Measurements from ENCODE around the gene YY1.
A peak's percentile ranks its signal among the peaks of the same experiment; 100 is the strongest.

The YY1 gene

DNA sequence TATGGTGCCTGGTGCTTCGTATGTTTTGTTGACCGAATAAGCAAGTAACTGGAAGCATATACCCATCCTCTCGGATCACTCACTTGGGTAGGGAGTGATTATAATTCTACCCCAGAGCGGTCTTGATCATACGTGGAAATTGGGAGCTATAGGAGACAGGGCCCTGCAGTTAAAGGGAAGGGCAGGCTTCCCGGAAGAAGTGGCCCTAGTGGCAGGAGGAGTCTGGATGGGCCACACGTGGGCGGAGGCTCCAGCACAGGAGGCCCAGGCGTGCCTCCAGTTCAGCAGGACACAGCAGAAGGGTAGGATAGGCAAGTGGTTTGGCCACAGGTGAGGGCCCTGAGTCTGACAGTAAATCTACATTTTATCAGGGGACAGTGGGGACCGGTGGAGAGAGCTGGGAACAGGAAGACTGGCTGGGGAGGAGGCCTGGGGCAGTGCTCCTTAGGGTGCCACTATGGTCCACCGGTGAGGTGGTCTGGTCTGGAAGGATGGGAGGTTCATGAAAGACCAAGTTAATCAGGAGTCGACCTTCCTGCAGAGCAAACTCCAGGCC lies 23.5 kb upstream of the YY1 start:
- no peak for DNase-seq (ENCODE audit: low read depth)
- no peak overlapping the region for H3K4me3 ChIP-seq (ENCODE audit: low read length)
- TF ChIP-seq, protein P1, sequence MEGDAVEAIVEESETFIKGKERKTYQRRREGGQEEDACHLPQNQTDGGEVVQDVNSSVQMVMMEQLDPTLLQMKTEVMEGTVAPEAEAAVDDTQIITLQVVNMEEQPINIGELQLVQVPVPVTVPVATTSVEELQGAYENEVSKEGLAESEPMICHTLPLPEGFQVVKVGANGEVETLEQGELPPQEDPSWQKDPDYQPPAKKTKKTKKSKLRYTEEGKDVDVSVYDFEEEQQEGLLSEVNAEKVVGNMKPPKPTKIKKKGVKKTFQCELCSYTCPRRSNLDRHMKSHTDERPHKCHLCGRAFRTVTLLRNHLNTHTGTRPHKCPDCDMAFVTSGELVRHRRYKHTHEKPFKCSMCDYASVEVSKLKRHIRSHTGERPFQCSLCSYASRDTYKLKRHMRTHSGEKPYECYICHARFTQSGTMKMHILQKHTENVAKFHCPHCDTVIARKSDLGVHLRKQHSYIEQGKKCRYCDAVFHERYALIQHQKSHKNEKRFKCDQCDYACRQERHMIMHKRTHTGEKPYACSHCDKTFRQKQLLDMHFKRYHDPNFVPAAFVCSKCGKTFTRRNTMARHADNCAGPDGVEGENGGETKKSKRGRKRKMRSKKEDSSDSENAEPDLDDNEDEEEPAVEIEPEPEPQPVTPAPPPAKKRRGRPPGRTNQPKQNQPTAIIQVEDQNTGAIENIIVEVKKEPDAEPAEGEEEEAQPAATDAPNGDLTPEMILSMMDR (IDR thresholded peaks at IDR 0.05; ENCODE audit: insufficient read depth, low read depth, low read length, missing control alignments) = no peak

DNA sequence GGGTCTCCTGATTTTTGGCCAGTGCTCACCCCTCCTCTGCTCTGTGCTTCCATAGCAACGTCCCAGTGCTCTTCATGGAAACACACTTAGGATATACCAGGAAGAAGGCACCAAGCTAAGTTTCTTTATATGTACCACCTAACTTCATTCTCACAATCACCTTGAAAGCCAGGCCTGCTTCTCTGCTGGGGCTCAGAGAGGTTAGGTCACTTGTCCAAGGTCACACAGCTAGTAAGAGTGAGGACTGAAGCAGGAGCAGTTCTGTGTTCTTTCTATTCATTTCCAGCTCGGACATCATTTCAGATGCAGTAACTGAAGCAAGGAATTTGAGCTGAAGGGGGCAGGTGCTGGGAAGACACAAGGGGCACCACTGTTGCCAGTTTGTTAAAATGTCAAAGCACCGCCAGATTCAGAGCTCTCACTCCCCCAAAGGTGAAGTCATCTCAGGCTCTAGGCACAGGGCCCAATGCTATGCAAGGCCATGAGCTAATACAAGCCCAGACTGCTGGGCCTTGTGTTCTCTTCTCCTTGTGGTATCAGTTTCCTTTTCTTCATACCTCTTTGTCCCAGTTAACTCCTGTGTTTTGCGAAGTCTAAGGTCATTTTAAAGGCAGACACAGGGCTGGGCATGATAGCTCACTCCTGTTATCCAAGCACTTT lies 19.7 kb upstream of the YY1 start:
- DNase-seq (ENCODE audit: low read depth) = no peak
- H3K4me3 ChIP-seq (ENCODE audit: low read length) = no peak overlapping the region
- TF ChIP-seq, protein P1 (IDR thresholded peaks at IDR 0.05; ENCODE audit: insufficient read depth, low read depth, low read length, missing control alignments) = no peak

DNA sequence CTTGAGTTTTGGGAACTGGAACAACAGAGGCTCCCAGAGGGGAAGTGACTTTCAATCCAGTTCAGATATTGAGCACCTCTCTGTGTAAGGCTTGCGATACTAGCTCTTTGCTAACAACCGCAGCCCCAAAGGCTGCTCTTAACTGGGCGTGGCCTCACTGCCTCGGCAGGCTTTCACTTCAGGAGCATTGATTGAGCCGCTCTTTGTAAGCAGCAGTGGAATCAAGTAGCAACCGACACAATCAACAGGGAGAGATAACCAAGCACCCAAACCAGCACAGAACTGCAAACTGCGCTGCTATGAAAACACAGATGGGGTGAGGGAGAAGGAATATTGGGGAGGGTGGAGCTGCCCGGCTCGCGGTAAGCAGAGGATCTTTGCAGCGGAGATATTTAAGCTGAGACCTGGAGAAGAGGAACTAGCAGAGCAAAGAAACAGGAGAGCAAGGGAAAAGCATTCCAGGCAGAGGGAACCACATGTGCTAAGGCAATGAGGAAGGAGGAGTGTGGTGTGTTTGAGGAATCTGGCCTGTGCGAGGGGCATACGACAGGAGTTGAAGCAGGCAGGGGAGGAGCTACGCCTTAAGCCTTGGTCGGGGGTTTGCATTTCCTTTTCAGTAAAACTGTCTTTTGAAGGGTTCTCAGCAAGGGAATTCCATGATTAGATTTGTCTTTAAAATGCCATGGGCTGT lies 17.3 kb upstream of the YY1 start:
- peak; percentile 63 for DNase-seq (ENCODE audit: low read depth)
- H3K4me3 ChIP-seq (ENCODE audit: low read length) = peak overlapping the region; percentile 45
- TF ChIP-seq, protein P1 (IDR thresholded peaks at IDR 0.05; ENCODE audit: insufficient read depth, low read depth, low read length, missing control alignments) = no peak

DNA sequence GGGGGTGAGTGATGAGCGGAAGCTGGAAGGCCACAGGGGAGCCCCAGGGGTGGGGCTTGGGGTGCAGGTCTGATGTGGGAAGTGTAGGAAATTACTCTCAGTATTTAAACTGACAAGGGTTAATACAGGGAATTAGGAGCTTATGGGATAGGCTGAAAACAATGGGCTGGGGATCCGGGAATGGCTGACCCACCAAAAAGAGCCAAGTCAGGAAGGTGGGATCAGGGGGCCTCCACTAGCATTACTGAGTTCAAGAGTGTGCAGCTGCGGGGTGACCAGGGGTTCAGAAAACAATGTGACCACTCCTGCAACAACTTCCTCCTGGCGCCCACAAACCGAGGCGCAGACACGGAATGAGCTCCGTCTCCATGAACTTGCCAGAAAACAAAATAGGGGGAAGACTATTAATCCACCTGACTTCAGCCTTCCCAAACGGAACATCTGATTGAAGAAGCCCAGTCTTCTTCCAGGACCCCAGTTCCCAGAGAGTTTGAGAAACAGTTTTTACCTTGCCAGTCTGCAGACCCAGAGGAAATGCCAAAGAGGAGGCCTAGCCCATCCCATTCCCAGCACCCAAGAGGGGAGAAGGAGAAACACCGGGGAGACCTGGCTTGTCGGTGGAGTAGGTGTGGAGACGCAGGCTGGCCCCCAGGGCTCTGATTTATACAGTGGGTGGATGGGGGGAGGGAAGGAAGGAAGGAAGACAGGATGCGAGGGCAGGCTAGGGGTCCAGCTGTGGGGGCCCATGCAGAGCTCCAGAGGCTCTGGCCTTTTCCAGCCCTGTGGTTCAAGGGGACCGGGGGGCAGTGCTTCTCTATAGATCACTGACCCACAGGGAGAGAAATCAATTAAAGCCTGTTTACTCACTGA lies 16.5 kb upstream of the YY1 start:
- peak overlapping the region; percentile 45 for H3K4me3 ChIP-seq (ENCODE audit: low read length)
- DNase-seq (ENCODE audit: low read depth) = no peak
- TF ChIP-seq, protein P1 (IDR thresholded peaks at IDR 0.05; ENCODE audit: insufficient read depth, low read depth, low read length, missing control alignments) = no peak

DNA sequence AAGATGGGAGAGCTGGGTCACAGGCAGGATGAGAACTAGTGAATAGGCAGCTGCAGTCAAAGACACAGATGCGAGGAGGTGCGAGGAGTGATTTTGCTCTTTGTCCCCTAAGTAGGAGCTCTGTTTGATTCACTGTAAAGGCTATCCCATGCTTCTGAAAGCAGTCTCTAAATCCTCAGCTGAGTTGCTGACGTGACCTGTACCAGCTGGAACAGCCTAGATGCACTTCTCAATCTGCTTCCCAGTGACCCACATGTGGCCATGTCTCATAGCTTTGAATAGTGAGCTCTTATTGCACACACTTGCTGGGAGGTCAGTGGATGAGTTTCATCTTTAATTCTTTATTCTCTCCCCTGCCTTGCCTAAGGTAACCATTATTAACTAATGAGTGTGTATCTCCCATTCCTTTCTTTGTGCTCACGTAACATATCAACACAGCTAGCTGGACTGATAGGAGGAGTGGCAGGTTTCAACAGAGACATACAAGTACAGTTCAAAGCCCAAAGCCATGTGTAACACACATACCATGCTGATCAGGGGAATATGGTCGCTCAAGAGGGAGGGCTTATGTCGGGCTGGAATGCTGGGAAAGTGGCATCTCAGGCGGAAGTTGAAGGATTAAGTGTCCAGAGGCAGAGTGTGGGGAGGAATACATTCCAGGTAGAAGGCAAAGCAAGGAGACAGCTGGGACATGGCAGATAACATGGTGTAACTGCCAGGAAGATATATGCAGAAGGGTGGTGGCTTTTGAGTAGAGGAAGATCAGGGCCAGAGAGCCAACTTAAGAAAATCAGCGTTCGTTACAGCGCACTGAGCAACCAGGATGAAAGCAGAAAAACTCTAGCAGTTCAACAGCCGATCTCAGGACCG lies 15.4 kb upstream of the YY1 start:
- TF ChIP-seq, protein P1 (IDR thresholded peaks at IDR 0.05; ENCODE audit: insufficient read depth, low read depth, low read length, missing control alignments) = no peak
- DNase-seq (ENCODE audit: low read depth) = peak; percentile 84
- no peak overlapping the region for H3K4me3 ChIP-seq (ENCODE audit: low read length)

All from epithelial cell of esophagus (primary cell).